VCaP (cell line): ENCODE results near the gene MGRN1.

Source experiments
- H3K27ac ChIP-seq: fragments of 450-650 bp; 2 replicates; pipeline ENCODE4 v1.5.1; 2017
- TF ChIP-seq, protein P1 (sequence below): fragments of 450-650 bp; conservative IDR thresholded peaks from 2 replicates; pipeline ENCODE4 v1.5.1; 2017; ENCODE audit warnings: mild to moderate bottlenecking, moderate library complexity

Gene MGRN1

DNA sequence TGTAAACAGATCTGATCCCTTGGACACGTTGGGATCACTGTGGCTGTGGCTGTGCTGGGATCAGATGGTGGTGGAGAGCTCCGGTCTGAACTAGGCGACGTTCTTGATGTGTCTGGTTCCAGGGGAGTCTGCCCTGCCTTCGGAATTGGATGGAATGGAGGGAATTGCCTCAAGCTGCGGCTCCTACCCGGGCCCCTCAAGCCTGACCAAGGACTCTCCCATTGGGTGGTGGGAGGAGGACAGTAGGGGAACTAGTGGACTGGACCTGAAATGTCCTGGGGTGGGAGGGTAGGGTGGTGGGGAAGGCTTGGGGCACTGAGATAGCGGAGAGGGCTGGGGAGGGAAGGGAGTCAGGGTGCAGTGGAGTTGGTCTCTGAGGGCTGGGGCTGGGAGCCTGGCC, 6.7 kb upstream of the MGRN1 start:
- no peak overlapping the region for H3K27ac ChIP-seq
- TF ChIP-seq, protein P1, sequence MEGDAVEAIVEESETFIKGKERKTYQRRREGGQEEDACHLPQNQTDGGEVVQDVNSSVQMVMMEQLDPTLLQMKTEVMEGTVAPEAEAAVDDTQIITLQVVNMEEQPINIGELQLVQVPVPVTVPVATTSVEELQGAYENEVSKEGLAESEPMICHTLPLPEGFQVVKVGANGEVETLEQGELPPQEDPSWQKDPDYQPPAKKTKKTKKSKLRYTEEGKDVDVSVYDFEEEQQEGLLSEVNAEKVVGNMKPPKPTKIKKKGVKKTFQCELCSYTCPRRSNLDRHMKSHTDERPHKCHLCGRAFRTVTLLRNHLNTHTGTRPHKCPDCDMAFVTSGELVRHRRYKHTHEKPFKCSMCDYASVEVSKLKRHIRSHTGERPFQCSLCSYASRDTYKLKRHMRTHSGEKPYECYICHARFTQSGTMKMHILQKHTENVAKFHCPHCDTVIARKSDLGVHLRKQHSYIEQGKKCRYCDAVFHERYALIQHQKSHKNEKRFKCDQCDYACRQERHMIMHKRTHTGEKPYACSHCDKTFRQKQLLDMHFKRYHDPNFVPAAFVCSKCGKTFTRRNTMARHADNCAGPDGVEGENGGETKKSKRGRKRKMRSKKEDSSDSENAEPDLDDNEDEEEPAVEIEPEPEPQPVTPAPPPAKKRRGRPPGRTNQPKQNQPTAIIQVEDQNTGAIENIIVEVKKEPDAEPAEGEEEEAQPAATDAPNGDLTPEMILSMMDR = no peak

GRCh38 chr16:4618645-4619418, 5.8 kb upstream of the MGRN1 start:
- TF ChIP-seq, protein P1 = no peak
- H3K27ac ChIP-seq = no peak overlapping the region

DNA sequence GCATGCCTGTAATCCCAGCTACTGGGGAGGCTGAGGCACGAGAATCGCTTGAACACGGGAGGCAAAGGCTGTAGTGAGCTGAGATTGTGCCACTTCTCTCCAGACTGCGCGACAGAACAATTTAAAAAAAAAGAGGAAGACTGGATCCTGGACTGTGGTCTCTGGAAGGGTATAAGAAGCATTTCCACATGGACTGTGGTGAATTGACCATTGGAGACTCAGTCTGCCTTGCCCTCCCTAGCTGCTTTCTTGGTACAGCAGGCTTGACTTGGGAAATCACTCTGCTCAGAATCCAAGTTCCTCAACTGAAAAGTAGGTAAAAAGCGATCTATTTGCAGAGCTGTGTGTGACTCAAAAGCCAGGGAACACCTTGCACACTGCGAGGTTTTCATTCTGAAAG, 1.0 kb upstream of the MGRN1 start:
- TF ChIP-seq, protein P1 = no peak
- peak overlapping the region; percentile 86 for H3K27ac ChIP-seq

- TF ChIP-seq, protein P1 = no peak
- H3K27ac ChIP-seq = peak overlapping the region; percentile 86
Observed at GRCh38 chr16:4624827-4625559, 367 bp downstream of the MGRN1 start.

GRCh38 chr16:4625560-4626159, 1.0 kb downstream of the MGRN1 start:
- peak overlapping the region; percentile 86 for H3K27ac ChIP-seq
- TF ChIP-seq, protein P1 = no peak

DNA sequence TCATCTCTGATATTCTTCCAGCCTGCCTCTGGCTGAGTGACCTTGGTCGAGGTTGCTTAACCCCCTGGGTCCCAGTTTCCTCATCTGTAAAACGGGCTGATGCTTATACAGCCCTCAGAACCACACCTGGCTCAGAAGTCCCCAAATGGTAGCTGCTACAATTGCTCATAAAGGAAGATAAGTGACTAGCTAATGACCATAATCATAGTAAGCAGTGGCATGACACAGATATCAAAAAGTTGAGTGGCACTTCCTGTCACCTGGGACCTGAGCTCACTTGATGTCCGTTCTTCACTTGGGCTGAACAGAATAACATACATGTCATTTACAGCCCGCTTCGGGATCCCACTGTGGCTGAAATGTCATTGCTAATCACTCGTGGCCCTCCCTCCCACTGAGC, 1.8 kb downstream of the MGRN1 start:
- TF ChIP-seq, protein P1 = no peak
- peak overlapping the region; percentile 86; the same call in 1 of the 2 replicates for H3K27ac ChIP-seq

DNA sequence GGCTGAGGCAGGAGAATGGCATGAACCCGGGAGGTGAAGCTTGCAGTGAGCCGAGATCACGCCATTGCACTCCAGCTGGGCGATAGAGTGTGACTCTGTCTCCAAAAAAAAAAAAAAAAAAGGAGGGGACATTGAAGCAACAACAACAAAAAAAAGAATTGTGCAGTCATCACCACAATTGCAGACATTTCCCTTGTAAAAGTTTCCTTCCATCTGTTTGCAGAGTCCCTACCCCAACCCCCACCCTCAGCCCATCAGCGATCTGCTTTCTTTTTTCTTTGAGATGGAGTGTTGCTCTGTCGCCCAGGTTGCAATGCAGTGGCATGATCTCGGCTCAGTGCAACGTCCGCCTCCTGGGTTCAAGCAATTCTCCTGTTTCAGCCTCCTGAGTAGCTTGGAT, 3.7 kb downstream of the MGRN1 start:
- no peak overlapping the region for H3K27ac ChIP-seq
- TF ChIP-seq, protein P1 = no peak
